Measurements from ENCODE around the gene NRL. TPM values are rescaled to one million over a fixed set of nuclear protein-coding genes. Genes with fewer than 3 reads are reported as not detected.

Gene NRL
- total RNA-seq, 1 donor from 2014 or later: 0.48 TPM

DNA sequence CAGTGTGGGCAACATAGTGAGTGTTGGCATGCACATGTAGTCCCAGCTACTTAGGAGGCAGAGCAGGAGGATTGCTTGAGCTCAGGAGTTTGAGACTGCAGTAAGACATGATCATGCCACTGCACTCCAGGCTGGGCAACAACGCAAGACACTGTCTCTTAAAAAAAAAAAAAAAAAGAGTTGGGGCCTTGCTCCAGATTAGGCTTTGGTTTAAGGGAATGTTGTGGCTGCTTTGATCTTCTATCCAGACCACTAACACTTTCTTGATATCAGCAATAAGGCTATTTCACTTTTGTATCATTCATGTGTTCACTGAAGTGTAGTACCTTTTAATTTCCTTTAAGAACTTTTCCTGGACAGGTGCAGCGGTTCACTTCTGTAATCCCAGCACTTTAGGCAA, 12.9 kb upstream of the NRL start:
- Histone ChIP-seq H3K27ac (ENCODE audit: low read depth, low read length) (no peak overlapping the region), H3K27me3 (ENCODE audit: insufficient read depth, low read length) (no peaks in the 10 kb centered on the region), H3K4me2 (ENCODE audit: low read length) (no peak overlapping the region), H3K4me3 (ENCODE audit: insufficient read depth, low read depth, low read length) (no peak overlapping the region), H2AFZ (ENCODE audit: low read depth, low read length) (no peak overlapping the region), H3K79me2 (ENCODE audit: insufficient read depth, low read length) (no peaks in the 10 kb centered on the region), H3K4me1 (ENCODE audit: insufficient read depth, low read length) (no peaks in the 10 kb centered on the region), H3K9ac (ENCODE audit: low read length) (no peak overlapping the region), H3K9me3 (ENCODE audit: insufficient read depth, low read depth, low read length) (no peaks in the 10 kb centered on the region), H3K36me3 (ENCODE audit: insufficient read depth, low read length) (no peaks in the 10 kb centered on the region), H4K20me1 (ENCODE audit: insufficient read depth, low read length) (no peaks in the 10 kb centered on the region)
- FAIRE-seq: no peak
- H3K36me3 Mint-ChIP-seq (ENCODE audit: low read depth, unreplicated experiment): peaks cover 10% of the 10 kb centered on the region
- peaks cover 8% of the 10 kb centered on the region for H3K27me3 Mint-ChIP-seq (ENCODE audit: low read depth, unreplicated experiment)
- DNase-seq (ENCODE audit: low read depth): no peak
- no peak overlapping the region for H3K4me3 Mint-ChIP-seq (ENCODE audit: unreplicated experiment)
- H3K4me1 Mint-ChIP-seq (ENCODE audit: low read depth, unreplicated experiment): peaks cover 2% of the 10 kb centered on the region
- TF ChIP-seq, protein P1, sequence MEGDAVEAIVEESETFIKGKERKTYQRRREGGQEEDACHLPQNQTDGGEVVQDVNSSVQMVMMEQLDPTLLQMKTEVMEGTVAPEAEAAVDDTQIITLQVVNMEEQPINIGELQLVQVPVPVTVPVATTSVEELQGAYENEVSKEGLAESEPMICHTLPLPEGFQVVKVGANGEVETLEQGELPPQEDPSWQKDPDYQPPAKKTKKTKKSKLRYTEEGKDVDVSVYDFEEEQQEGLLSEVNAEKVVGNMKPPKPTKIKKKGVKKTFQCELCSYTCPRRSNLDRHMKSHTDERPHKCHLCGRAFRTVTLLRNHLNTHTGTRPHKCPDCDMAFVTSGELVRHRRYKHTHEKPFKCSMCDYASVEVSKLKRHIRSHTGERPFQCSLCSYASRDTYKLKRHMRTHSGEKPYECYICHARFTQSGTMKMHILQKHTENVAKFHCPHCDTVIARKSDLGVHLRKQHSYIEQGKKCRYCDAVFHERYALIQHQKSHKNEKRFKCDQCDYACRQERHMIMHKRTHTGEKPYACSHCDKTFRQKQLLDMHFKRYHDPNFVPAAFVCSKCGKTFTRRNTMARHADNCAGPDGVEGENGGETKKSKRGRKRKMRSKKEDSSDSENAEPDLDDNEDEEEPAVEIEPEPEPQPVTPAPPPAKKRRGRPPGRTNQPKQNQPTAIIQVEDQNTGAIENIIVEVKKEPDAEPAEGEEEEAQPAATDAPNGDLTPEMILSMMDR (IDR thresholded peaks at IDR 0.05; ENCODE audit: insufficient read depth, low read depth, low read length): no peak
- no peak for TF ChIP-seq EZH2 (IDR thresholded peaks at IDR 0.05; ENCODE audit: insufficient read depth, low read length)
- H3K27ac Mint-ChIP-seq (ENCODE audit: unreplicated experiment): no peak overlapping the region
- no peaks in the 10 kb centered on the region for H3K9me3 Mint-ChIP-seq (ENCODE audit: unreplicated experiment)

DNA sequence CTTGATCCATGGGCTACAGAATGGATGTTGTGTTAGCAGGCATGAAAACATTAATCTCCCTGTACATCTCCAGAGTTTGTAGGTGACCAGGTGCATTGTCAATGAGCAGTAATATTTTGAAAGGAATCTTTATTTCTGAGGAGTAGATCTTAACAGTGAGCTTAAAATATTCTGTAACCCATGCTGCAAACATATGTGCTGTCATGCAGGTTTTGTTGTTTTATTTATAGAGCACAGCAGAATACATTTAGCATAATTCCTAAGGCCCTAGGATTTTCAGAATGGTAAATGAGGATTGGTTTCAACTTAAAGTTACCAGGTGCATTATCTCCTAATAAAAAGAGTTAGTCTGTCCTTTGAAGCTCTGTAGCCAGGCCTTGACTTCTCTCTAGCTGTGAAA, 12.2 kb upstream of the NRL start:
- Histone ChIP-seq H3K27me3 (ENCODE audit: insufficient read depth, low read length) (no peaks in the 10 kb centered on the region), H3K9me3 (ENCODE audit: insufficient read depth, low read depth, low read length) (no peaks in the 10 kb centered on the region), H3K9ac (ENCODE audit: low read length) (no peak overlapping the region), H3K4me1 (ENCODE audit: insufficient read depth, low read length) (no peaks in the 10 kb centered on the region), H4K20me1 (ENCODE audit: insufficient read depth, low read length) (no peaks in the 10 kb centered on the region), H3K27ac (ENCODE audit: low read depth, low read length) (no peak overlapping the region), H2AFZ (ENCODE audit: low read depth, low read length) (no peak overlapping the region), H3K36me3 (ENCODE audit: insufficient read depth, low read length) (peaks cover under 1% of the 10 kb centered on the region), H3K4me3 (ENCODE audit: insufficient read depth, low read depth, low read length) (no peak overlapping the region), H3K79me2 (ENCODE audit: insufficient read depth, low read length) (no peaks in the 10 kb centered on the region), H3K4me2 (ENCODE audit: low read length) (no peak overlapping the region)
- TF ChIP-seq, protein P1 (IDR thresholded peaks at IDR 0.05; ENCODE audit: insufficient read depth, low read depth, low read length): no peak
- no peak for TF ChIP-seq EZH2 (IDR thresholded peaks at IDR 0.05; ENCODE audit: insufficient read depth, low read length)
- FAIRE-seq: no peak
- H3K4me1 Mint-ChIP-seq (ENCODE audit: low read depth, unreplicated experiment): peaks cover 2% of the 10 kb centered on the region
- peaks cover 13% of the 10 kb centered on the region for H3K36me3 Mint-ChIP-seq (ENCODE audit: low read depth, unreplicated experiment)
- no peak for DNase-seq (ENCODE audit: low read depth)
- no peaks in the 10 kb centered on the region for H3K9me3 Mint-ChIP-seq (ENCODE audit: unreplicated experiment)
- H3K27me3 Mint-ChIP-seq (ENCODE audit: low read depth, unreplicated experiment): peaks cover 6% of the 10 kb centered on the region
- H3K4me3 Mint-ChIP-seq (ENCODE audit: unreplicated experiment): no peak overlapping the region
- no peak overlapping the region for H3K27ac Mint-ChIP-seq (ENCODE audit: unreplicated experiment)

DNA sequence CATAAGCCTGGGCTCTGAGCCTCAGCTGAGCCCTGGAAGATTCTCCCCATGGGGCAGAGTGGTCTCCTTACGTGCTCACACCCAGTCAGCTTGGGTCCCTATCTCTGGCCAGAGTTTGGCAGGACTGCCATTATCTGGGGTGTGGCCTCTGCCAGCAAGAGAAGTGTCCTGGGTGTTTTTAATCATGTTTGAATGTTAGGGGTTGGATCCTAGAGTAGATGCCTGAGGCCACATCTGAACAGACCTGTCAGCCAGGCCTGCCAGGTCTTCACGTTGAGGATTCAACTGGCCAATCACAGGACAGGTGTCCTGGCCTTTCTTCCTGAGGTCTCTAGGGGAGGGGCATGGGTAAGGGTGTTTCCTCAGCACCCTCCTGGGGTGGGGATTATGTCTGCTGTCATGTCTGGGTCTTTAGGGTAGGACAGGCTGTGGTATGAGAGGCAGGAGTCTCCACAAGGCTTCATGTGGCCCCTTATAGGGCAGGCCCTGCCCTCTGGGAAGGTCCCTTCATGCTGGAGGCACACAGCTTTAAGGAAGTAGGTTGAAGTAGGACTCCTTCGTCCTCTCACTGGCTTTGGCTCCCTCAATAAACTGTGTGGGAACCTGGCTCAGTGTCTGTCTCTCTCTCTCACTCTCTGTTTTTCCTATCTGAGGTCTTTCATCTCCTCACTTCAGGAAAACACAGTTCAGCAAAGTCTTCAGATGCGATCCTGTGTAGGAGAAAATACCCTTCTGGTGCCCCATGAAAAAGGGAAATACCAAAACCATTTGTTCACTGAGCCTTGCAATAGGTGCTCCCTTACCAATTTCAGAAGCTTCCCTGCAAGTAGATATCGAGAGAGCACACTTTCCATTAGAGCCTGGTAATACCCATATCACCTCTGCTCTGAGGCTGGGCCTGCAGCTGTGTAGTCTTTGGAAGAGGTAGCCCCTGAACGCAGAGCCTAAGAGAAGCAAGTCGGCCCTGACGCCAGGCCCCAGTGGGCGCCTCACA, 9.0 kb upstream of the NRL start:
- no peak for FAIRE-seq
- no peak overlapping the region for H3K4me2 ChIP-seq (ENCODE audit: low read length)
- no peaks in the 10 kb centered on the region for H3K79me2 ChIP-seq (ENCODE audit: insufficient read depth, low read length)
- peaks cover 24% of the 10 kb centered on the region for H3K36me3 Mint-ChIP-seq (ENCODE audit: low read depth, unreplicated experiment)
- peaks cover 21% of the 10 kb centered on the region for H3K36me3 ChIP-seq (ENCODE audit: insufficient read depth, low read length)
- no peaks in the 10 kb centered on the region for H3K27me3 ChIP-seq (ENCODE audit: insufficient read depth, low read length)
- no peak overlapping the region for H2AFZ ChIP-seq (ENCODE audit: low read depth, low read length)
- H3K27ac ChIP-seq (ENCODE audit: low read depth, low read length): no peak overlapping the region
- no peaks in the 10 kb centered on the region for H3K4me1 ChIP-seq (ENCODE audit: insufficient read depth, low read length)
- H3K27me3 Mint-ChIP-seq (ENCODE audit: low read depth, unreplicated experiment): no peaks in the 10 kb centered on the region
- H3K4me3 Mint-ChIP-seq (ENCODE audit: unreplicated experiment): no peak overlapping the region
- no peak overlapping the region for H3K9ac ChIP-seq (ENCODE audit: low read length)
- no peak overlapping the region for H3K4me3 ChIP-seq (ENCODE audit: insufficient read depth, low read depth, low read length)
- H3K27ac Mint-ChIP-seq (ENCODE audit: unreplicated experiment): no peak overlapping the region
- H3K4me1 Mint-ChIP-seq (ENCODE audit: low read depth, unreplicated experiment): no peaks in the 10 kb centered on the region
- no peak for DNase-seq (ENCODE audit: low read depth)
- no peaks in the 10 kb centered on the region for H4K20me1 ChIP-seq (ENCODE audit: insufficient read depth, low read length)
- TF ChIP-seq EZH2 (IDR thresholded peaks at IDR 0.05; ENCODE audit: insufficient read depth, low read length): no peak
- TF ChIP-seq, protein P1 (IDR thresholded peaks at IDR 0.05; ENCODE audit: insufficient read depth, low read depth, low read length): no peak
- H3K9me3 Mint-ChIP-seq (ENCODE audit: unreplicated experiment): no peaks in the 10 kb centered on the region
- no peaks in the 10 kb centered on the region for H3K9me3 ChIP-seq (ENCODE audit: insufficient read depth, low read depth, low read length)
